Measurements from ENCODE around the gene ZNF394. TPM values are rescaled to one million over a fixed set of nuclear protein-coding genes. Genes with fewer than 3 reads are reported as not detected.

Gene ZNF394
- polyA plus RNA-seq, 1 of the 3 experiments (the other 2 are of a cell fraction) = 19.8 TPM

DNA sequence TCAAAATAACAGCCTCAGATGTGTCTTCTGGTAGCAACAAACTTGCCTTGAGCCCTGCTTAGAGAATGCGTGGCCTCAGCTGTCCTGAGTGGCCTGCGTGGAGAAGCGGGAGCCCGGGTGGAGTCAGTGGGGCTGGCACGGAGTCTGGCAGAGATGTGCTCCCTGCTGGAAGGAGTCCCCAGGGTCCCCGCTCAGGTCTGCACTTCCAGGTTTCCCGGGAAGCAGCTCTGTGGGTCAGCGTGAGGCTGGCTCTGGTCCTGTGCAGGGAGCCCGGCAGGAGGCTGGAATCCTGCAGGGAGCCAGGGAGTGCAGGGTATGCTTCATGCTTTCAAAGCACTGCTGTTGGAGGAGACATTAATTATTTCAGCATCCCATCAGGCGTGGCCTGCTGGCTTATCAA is 51.2 kb downstream of the ZNF394 start:
- no peaks in the 10 kb centered on the region for H3K4me1 ChIP-seq (ENCODE audit: control insufficient read depth in 1 of 2, insufficient read depth in 2 of 2, low read depth in 1 of 2, low read length in 1 of 2)
- no peak overlapping the region for H3K9ac ChIP-seq
- ChIA-PET CTCF (interaction anchor here (0.6 to 1.3 kb wide), 3 partner anchors 12 to 50 kb away, joined by 3 read pairs; no protein-coding TSS in a partner anchor), POLR2A (interaction anchor here (1.4 kb wide), 1 partner anchor 10 kb away, joined by 6 read pairs; the partner anchor contains the start of genes CPSF4 and PTCD1)
- no peak overlapping the region for H3K4me3 ChIP-seq (ENCODE audit: low read depth in 2 of 2, low read length in 1 of 2)
- TF ChIP-seq MEF2A (IDR thresholded peaks at IDR 0.05; ENCODE audit: borderline replicate concordance, low read depth) (no peak), GATA2 (CRISPR knock-in tag; IDR thresholded peaks at IDR 0.05) (no peak), RCOR1 (IDR thresholded peaks at IDR 0.05; ENCODE audit: low read length) (no peak)
- TF ChIP-seq, protein P1, sequence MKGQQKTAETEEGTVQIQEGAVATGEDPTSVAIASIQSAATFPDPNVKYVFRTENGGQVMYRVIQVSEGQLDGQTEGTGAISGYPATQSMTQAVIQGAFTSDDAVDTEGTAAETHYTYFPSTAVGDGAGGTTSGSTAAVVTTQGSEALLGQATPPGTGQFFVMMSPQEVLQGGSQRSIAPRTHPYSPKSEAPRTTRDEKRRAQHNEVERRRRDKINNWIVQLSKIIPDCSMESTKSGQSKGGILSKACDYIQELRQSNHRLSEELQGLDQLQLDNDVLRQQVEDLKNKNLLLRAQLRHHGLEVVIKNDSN (IDR thresholded peaks at IDR 0.05; ENCODE audit: borderline replicate concordance, low read depth) = no peak
- H3K79me2 ChIP-seq (ENCODE audit: insufficient read depth) = peaks cover 16% of the 10 kb centered on the region; the same call in 1 of the 2 replicates
- H4K20me1 ChIP-seq (ENCODE audit: insufficient read depth) = peaks cover 8% of the 10 kb centered on the region; the same call in 1 of the 2 replicates
- H3K9me3 ChIP-seq = no peaks in the 10 kb centered on the region
- peaks cover 84 to 85% of the 10 kb centered on the region in 2 experiments for H3K36me3 ChIP-seq (replicated peaks in 1 of 2; ENCODE audit: control insufficient read depth in 1 of 2, insufficient read depth in 2 of 2, low read length in 1 of 2)
- no peak overlapping the region for H3K4me2 ChIP-seq
- H3K9me2 ChIP-seq = no peaks in the 10 kb centered on the region
- H3K27ac ChIP-seq (ENCODE audit: low read depth in 2 of 2, low read length in 1 of 2) = no peak overlapping the region
- H3K27me3 ChIP-seq (ENCODE audit: insufficient read depth) = no peaks in the 10 kb centered on the region
- no peak for DNase-seq
- H3F3A ChIP-seq (replicated peaks; ENCODE audit: insufficient read depth) = peaks cover 9% of the 10 kb centered on the region
- WGBS (ENCODE audit: low lambda C conversion rate) = 79% methylated on average over 10 of the region's 10 CpGs
- no peak overlapping the region for H2AFZ ChIP-seq (ENCODE audit: low read depth)

DNA sequence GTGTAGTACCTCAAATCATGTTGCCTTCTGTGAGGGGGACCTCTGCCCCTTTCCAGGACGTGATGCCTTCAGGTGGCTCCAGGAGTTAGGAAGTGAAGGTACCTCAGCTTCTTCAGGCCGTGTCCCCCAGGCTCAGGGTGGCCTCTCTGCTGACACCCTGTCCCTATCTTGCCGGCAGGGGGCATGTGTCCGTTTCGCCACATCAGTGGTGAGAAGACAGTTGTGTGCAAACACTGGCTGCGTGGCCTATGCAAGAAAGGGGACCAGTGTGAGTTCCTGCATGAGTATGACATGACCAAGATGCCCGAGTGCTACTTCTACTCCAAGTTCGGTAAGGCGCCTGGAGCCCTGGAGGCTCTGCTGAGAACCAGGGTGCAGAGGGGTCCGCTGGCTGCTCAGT is 52.1 kb downstream of the ZNF394 start:
- Histone ChIP-seq H3K9me3 (no peaks in the 10 kb centered on the region), H4K20me1 (ENCODE audit: insufficient read depth) (peaks cover 8% of the 10 kb centered on the region; the same call in 1 of the 2 replicates), H3K36me3 (replicated peaks in 1 of 2; ENCODE audit: control insufficient read depth in 1 of 2, insufficient read depth in 2 of 2, low read length in 1 of 2) (peaks cover 81 to 84% of the 10 kb centered on the region in 2 experiments), H3K9me2 (no peaks in the 10 kb centered on the region), H3K27me3 (ENCODE audit: insufficient read depth) (no peaks in the 10 kb centered on the region), H3K9ac (no peak overlapping the region), H3K4me2 (no peak overlapping the region), H3K79me2 (ENCODE audit: insufficient read depth) (peaks cover 25% of the 10 kb centered on the region; the same call in 1 of the 2 replicates), H3K4me3 (ENCODE audit: low read depth in 2 of 2, low read length in 1 of 2) (no peak overlapping the region), H3F3A (replicated peaks; ENCODE audit: insufficient read depth) (peaks cover 9% of the 10 kb centered on the region), H3K4me1 (ENCODE audit: control insufficient read depth in 1 of 2, insufficient read depth in 2 of 2, low read depth in 1 of 2, low read length in 1 of 2) (no peaks in the 10 kb centered on the region), H2AFZ (ENCODE audit: low read depth) (no peak overlapping the region), H3K27ac (ENCODE audit: low read depth in 2 of 2, low read length in 1 of 2) (no peak overlapping the region)
- no peak for DNase-seq
- 89% methylated on average over 10 of the region's 10 CpGs for WGBS (ENCODE audit: low lambda C conversion rate)
- CTCF ChIA-PET = interaction anchor here (0.5 kb wide), 1 partner anchor 16 kb away, joined by 3 read pairs; no protein-coding TSS in a partner anchor
- TF ChIP-seq SIN3A (IDR thresholded peaks at IDR 0.05; ENCODE audit: borderline replicate concordance, low read depth, low read length) = no peak
- TF ChIP-seq, protein P2, sequence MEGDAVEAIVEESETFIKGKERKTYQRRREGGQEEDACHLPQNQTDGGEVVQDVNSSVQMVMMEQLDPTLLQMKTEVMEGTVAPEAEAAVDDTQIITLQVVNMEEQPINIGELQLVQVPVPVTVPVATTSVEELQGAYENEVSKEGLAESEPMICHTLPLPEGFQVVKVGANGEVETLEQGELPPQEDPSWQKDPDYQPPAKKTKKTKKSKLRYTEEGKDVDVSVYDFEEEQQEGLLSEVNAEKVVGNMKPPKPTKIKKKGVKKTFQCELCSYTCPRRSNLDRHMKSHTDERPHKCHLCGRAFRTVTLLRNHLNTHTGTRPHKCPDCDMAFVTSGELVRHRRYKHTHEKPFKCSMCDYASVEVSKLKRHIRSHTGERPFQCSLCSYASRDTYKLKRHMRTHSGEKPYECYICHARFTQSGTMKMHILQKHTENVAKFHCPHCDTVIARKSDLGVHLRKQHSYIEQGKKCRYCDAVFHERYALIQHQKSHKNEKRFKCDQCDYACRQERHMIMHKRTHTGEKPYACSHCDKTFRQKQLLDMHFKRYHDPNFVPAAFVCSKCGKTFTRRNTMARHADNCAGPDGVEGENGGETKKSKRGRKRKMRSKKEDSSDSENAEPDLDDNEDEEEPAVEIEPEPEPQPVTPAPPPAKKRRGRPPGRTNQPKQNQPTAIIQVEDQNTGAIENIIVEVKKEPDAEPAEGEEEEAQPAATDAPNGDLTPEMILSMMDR (IDR thresholded peaks at IDR 0.05) = peak; percentile 33; the same call in 1 of the 2 replicates
- POLR2A ChIA-PET = no interaction called here

DNA sequence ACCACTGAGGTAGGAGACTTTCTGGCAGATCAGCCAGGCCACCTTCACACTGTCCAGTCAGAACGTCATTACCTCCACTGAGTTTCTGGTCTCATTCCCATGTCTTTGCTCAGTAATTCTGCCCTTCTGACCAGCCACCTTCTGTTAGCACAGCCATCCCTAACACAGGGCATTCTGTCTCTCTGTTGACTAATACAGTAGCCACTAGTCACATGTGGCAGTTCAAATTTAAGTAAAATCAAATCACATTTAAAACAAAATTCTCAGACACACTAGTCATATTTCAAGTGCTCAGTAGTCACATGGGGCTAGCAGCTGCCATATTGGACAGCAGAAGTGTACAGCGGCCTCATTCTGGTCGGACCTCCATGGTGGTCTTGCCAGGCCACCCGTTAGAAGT is 54.0 kb downstream of the ZNF394 start:
- TF ChIP-seq, protein P3, sequence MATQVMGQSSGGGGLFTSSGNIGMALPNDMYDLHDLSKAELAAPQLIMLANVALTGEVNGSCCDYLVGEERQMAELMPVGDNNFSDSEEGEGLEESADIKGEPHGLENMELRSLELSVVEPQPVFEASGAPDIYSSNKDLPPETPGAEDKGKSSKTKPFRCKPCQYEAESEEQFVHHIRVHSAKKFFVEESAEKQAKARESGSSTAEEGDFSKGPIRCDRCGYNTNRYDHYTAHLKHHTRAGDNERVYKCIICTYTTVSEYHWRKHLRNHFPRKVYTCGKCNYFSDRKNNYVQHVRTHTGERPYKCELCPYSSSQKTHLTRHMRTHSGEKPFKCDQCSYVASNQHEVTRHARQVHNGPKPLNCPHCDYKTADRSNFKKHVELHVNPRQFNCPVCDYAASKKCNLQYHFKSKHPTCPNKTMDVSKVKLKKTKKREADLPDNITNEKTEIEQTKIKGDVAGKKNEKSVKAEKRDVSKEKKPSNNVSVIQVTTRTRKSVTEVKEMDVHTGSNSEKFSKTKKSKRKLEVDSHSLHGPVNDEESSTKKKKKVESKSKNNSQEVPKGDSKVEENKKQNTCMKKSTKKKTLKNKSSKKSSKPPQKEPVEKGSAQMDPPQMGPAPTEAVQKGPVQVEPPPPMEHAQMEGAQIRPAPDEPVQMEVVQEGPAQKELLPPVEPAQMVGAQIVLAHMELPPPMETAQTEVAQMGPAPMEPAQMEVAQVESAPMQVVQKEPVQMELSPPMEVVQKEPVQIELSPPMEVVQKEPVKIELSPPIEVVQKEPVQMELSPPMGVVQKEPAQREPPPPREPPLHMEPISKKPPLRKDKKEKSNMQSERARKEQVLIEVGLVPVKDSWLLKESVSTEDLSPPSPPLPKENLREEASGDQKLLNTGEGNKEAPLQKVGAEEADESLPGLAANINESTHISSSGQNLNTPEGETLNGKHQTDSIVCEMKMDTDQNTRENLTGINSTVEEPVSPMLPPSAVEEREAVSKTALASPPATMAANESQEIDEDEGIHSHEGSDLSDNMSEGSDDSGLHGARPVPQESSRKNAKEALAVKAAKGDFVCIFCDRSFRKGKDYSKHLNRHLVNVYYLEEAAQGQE (IDR thresholded peaks at IDR 0.05; ENCODE audit: low read depth, low read length) = no peak
- TF ChIP-seq FOXJ3 (CRISPR knock-in tag; IDR thresholded peaks at IDR 0.05) = no peak
- H3K9me3 ChIP-seq = no peaks in the 10 kb centered on the region
- H3K4me2 ChIP-seq = no peak overlapping the region
- POLR2A ChIA-PET = no interaction called here
- H3K27ac ChIP-seq (ENCODE audit: low read depth in 2 of 2, low read length in 1 of 2) = peak overlapping the region in 1 of 2 experiments; percentile 10; a peak in 1 of 4 replicates
- no peak overlapping the region for H3K9ac ChIP-seq
- H3K36me3 ChIP-seq (replicated peaks in 1 of 2; ENCODE audit: control insufficient read depth in 1 of 2, insufficient read depth in 2 of 2, low read length in 1 of 2) = peaks cover 71 to 79% of the 10 kb centered on the region in 2 experiments
- H4K20me1 ChIP-seq (ENCODE audit: insufficient read depth) = peaks cover 8% of the 10 kb centered on the region; the same call in 1 of the 2 replicates
- CTCF ChIA-PET = interaction anchor here (0.9 kb wide), 1 partner anchor 19 kb away, joined by 3 read pairs; no protein-coding TSS in a partner anchor
- H3K79me2 ChIP-seq (ENCODE audit: insufficient read depth) = peaks cover 42% of the 10 kb centered on the region
- no peaks in the 10 kb centered on the region; a peak in 1 of 4 replicates for H3K4me1 ChIP-seq (ENCODE audit: control insufficient read depth in 1 of 2, insufficient read depth in 2 of 2, low read depth in 1 of 2, low read length in 1 of 2)
- H3K4me3 ChIP-seq (ENCODE audit: low read depth in 2 of 2, low read length in 1 of 2) = no peak overlapping the region
- 80% methylated on average over 4 of the region's 4 CpGs for WGBS (ENCODE audit: low lambda C conversion rate)
- H2AFZ ChIP-seq (ENCODE audit: low read depth) = no peak overlapping the region
- no peaks in the 10 kb centered on the region for H3K27me3 ChIP-seq (ENCODE audit: insufficient read depth)
- no peaks in the 10 kb centered on the region for H3K9me2 ChIP-seq
- DNase-seq = no peak
- peaks cover 9% of the 10 kb centered on the region for H3F3A ChIP-seq (replicated peaks; ENCODE audit: insufficient read depth)
